HG03064 (cell line): ENCODE results near the gene PPIE.
"Not testable (repeated sequence)": the region's sequence is repeated elsewhere in the genome, so short reads cannot be mapped to it uniquely, and the experiment has no call there.

Source experiments
- ATAC-seq: cut with Tn5 transposase; IDR thresholded peaks from one replicate; pipeline ENCODE4 v1.9.1; 2021; ENCODE audit warnings: low read depth; ENCODE audit not compliant: unreplicated experiment

The PPIE gene

DNA sequence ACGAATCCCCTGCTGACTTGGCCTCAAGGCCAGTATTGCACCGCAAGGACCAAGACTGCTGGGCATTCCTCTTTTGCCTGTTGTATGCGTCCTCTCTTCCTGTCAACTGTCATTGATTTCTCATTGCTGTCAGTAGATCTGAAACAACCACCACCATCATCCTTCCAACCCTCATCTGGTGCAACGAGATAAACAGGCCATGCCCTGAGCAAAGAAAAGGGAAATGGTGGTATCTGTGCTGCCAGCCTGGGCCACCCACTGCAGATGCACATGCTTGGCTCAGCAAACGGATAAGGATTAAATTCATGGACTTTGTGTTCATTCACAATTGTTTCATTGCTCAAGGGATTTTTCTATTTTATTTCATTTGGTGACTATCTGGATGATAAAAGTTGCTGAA is 18.8 kb downstream of the PPIE start:
- ATAC-seq, result no peak

DNA sequence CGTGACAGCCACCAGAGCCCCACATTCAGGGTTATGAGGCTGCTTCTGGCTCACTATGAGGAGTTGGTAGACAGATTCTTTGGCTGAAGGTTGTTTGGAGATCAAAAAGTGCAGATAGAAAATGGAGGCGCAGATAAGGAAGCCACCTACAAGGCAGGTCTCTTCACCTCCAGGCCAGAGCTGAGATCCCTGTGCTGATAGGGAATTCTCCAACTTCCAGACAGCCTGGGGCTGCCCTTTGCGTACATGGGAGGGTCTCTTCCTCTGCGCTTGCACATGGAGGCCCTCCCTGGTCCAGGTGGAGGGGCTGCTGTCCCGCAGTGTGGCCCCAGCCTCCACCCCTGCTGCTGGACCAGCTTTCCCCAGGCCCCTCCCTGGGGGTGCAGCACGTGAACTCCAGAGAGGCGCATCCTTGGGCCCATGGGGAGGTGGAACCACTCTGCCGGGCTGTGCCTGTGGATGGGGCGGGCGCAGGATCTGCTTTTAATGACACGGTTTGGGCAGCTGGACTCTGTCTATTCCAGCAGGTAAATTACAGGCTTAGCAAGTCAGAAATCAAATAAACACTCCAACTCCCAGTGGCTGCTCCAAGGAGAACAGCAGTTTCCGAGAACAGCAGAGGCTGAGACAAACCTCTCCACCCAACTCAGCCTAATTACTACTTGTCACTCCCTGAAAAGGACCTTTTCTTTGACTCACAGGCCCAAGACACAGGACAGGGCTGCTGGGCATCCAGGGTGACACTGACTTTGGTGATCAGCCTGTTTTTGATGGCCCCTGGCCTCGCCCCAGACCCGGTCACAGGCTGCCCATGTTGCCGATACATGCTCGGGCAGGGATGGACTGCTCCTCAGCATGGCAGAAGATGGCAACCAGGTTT is 20.1 kb downstream of the PPIE start:
- no peak for ATAC-seq

DNA sequence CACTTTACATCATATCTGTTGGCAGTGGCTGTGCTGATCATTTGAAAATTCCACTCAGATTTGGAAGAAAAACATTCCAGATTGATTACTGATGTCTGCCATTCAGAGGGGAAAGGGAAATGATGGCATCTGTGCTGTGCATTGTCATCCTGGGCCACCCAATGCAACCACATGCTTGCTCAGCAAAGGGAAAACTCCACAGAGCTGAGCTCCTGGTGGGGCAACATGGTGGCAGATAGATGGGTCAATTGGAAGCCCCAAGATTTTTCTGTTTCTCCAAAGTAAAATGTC is 20.7 kb downstream of the PPIE start:
- ATAC-seq, result no peak

- no peak for ATAC-seq
Observed at GRCh38 chr1:39760074-39761008, 21.7 kb downstream of the PPIE start.

DNA sequence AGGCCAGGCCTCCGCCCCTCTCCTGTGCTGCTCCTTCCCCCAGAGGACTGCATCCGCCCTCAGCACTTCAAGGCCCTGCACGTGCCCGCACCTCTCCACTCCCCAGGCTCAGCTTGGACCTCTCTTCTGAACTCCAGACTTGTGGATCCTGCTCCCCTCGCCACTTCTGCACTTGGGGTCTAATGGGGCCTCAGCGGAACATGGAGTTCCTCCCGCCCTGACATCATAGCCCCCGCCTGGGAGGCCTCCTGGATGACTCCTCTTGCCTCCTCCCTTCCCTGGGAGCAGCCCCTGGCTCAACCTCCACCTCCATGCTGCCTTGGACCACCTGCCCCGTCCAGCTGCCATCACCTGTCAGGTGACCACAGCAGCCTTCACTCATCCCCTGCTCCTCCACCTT is 22.3 kb downstream of the PPIE start:
- ATAC-seq, result no peak

- ATAC-seq, result no peak
Observed at GRCh38 chr1:39761557-39762260, 23.0 kb downstream of the PPIE start.

DNA sequence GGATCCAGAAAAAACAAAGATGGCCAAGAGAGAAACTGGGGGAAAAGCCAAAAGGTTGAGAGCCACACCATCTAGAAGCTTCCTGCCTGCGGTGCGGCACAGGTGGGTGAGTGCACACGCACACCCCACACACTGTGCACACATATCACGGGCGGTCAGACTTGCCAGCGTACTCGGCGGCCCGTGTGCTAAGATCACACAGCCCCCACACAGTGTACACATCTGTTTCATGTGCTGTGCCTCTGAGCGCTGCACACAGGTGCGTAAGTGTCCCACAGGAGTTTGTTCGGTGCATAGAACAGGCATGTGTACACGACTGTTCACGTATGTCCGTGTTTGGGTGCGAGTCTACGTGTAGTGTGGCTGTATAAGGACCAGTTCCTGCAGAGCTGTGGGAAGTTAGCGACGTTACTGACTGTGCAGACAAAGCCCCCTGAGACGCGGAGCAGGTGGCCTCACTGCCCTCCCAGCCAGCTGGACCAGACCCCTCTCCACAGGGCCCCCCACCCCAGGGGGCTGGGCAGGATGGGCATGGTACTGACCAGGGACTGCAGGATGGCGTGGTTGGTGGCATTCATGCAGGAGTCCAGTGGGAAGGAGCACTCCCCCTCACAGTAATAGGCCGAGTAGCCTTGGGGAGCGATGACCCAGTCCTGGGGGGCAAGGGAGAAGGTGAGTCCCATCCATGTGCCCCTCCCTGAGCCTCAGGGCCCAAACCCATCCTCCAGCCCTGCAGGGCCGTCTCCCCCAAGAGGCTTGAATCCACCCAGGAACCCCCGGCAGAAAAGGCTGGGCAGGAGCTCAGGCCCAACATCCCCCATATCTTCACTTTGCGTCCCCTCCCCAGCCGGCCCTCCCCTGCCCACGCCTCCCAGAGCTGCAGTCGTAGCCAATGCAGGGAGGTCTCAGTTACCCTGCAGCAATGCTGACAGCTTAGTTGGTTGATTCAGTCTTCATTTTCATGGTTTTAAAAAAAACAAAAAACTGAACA is 24.2 kb downstream of the PPIE start:
- no peak for ATAC-seq

DNA sequence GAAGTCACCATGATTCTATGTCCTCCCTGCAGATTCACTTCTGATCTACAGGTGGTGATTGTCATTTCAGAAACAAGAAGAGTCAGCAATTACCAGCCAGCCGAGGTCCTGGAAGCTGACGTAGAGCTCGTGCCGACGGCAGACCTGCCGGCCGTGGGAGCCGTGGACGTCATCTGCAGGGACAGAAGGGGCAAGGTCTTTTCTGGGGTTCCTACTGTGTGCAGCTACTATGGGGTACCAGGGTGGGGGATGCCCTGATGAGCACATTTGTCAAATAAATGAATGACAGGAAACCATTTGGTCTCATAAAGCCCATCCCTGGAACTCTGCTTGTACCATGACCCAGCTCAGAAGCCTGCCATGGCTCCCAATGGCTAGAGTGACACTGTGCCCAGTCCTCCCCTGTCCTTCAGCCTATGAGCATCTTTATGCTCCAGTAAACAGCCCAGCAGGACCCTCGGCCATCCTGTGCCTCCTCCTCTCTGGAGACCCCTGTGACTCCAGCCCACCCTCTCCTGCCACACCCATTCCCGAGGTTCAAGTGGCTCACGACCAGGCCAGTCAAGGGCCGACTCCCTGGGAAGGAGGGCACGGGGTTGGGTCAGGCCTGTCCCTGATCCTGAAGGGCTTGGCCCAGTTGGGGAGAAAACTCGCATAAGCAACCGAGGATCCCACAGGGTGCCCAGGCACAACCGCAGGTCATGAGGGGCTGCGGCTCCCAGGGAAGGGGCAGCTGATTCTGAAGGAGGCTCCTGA is 25.1 kb downstream of the PPIE start:
- ATAC-seq, result not testable (repeated sequence)

DNA sequence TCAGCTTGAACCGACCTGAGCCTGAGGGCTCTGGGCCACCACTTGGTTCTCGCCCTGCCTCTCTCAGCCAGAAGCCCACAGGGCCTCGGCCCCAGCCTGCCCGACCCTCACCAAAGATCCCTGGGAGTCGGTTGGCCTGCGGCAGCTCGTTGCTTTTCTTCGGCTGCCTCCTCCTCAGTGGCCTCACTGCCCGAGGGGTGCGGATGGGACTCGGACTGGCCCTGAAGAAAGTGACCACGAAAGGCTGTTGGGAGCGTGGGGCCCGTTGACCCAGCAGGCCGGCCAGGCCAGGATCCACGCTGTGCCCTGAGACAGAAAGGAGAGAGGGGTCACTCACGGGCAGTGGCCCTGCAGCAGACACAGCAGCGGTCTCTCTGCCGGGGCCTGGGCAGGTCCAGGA is 25.8 kb downstream of the PPIE start:
- ATAC-seq, result not testable (repeated sequence)

DNA sequence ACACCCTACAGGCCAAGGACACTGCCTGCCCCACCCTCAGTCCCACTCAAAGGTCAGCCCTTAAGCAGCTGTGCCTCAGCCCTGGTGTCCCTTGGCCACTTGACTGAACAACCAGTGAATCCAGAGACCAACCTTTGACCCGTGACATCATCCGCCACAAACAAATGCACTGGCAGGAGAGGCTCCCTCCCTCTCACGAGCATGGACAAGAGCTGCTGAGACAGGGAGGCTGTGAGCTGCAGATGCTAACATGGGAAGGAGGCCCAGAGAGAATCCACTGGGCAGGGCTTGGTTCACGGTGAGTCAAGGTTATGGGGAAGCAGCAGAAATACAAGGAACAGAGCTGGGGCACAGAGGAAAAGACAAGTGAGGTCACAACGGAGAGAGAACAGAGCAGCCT is 27.8 kb downstream of the PPIE start:
- not testable (repeated sequence) for ATAC-seq

DNA sequence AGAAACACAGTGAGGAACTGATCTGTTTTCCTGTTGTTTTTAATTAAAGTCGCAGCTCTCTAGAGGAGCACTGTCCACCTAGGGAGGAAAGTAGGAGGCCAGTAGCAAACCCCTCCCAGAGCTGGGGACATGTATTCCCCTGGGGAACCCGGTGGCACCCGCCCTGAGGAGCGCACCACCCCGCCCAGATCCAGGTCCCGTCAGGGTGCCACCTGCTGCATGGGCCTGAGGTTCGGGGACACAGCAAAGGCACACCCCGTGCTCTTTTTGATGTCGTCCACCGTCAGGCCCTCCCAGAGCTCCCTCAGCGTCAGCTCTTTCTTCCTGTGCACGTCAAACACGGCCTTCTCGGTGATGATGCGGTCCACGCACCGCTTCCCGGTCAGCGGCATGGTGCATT is 30.8 kb downstream of the PPIE start:
- not testable (repeated sequence) for ATAC-seq

DNA sequence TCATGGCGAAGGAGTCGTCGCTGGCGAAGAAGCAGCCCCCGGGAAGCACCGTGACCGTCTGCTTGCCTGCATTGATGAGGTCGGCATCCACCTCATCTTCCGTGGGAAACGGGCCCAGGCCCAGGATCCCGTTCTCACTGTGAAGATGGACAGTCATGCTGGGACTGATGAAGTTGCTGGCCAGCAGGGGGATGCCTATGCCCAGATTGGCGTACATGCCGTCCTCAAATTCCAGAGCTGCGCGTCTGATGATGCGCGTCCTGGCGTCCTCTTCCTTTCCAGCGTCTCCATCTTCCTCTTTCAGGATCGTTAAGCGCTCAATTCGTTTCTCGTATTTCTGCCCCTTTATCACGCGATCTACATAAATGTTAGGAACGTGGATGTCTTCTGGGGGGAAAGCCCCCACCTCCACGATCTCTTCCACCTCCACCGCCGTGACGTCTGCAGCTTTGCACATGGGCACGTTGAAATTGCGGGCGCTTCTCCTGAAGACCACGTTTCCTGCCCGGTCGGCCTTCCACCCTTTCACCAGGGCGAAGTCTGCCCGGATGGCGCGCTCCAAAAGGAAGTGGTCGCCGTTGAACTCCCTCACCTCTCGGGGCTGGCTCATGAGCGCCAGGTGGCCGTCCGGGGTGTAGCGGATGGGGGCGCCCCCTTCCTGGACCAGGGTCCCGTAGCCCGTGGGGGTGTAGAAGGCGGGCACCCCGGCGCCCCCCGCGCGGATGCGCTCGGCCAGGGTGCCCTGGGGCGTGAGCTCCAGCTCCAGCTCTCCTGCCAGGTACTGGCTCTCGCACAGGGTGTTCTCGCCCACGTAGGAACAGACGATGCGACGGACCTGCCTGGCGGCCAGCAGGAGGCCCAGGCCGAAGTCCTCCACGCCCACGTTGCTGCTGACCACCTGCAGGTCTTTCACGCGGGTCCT is 31.7 kb downstream of the PPIE start:
- not testable (repeated sequence) for ATAC-seq

DNA sequence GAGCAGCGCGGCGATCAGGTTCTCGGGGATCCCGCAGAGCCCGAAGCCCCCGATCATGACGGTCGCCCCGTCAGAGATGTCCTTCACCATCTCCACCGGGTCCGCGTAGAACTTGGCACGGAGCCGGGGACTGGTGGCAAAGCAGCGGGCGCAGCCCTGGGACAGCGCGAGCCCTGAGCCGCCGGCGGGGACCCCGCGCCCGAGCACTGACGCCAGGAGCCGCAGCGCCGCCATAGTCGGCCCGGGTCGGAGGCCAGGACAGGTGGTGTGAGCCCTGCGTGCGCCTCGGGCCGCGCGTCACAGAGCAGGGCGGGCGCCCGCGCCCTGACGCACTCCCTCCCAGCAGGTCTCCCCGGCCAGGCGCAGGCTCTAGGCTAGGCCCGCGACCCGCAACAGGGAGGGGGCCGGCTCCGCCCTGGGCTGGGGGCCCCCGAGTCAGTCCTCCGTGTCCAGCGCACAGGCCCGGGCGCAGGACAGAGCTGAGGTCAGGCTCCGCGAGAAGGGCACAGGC is 32.4 kb downstream of the PPIE start, which contains the start of gene OXCT2:
TSS of gene OXCT2 (minus strand) at position 327 of the 511 bp plus-strand sequence. CDS start at position 234, 93 bp downstream.
- not testable (repeated sequence) for ATAC-seq

- ATAC-seq, result not testable (repeated sequence)
Observed at GRCh38 chr1:39773369-39773979, 34.8 kb downstream of the PPIE start.

GRCh38 chr1:39775141-39775540 is 36.5 kb downstream of the PPIE start:
- ATAC-seq, result not testable (repeated sequence)

- ATAC-seq, result not testable (repeated sequence)
Observed at GRCh38 chr1:39775676-39776399, 37.2 kb downstream of the PPIE start.

- no peak for ATAC-seq
Observed at GRCh38 chr1:39776400-39776713, 37.7 kb downstream of the PPIE start.
